Breast epithelium (tissue), 4 donors: ENCODE data around the gene AGAP4. TPM values are rescaled to one million over a fixed set of nuclear protein-coding genes. Genes with fewer than 3 reads are reported as not detected.
"Not testable (repeated sequence)": the region's sequence is repeated elsewhere in the genome, so short reads cannot be mapped to it uniquely, and the experiment has no call there.

Experiments used
- DNase-seq, 2 donors: peaks; one replicate each; pipeline ENCODE4 v3.0.0-alpha.2; 2019; ENCODE audit warnings: low spot score in 2 of 2
- H3K27ac ChIP-seq, 2 donors: fragments of 200-600 bp; sonication (generic) in 1 of 2; one replicate each; pipeline ENCODE4 v1.5.1; 2016 to 2019; ENCODE audit warnings: mild to moderate bottlenecking in 1 of 2
- H3K27me3 ChIP-seq, 2 donors: fragments of 200-600 bp; sonication (generic) in 1 of 2; one replicate each; pipeline versions ENCODE4 v1.5.1 to v1.6.0; 2017 to 2019; ENCODE audit warnings: control low read depth in 1 of 2, mild to moderate bottlenecking in 1 of 2
- H3K36me3 ChIP-seq: fragments of 200-600 bp; one replicate; pipeline ENCODE4 v1.5.1; 2019
- H3K4me1 ChIP-seq, 2 donors: fragments of 200-600 bp; sonication (generic); one replicate each; pipeline ENCODE4 v1.5.1; 2016 to 2019; ENCODE audit warnings: control low read depth in 1 of 2
- H3K4me3 ChIP-seq, 3 donors: fragments of 200-600 bp; sonication (generic); 1 replicate in 2 of 3; 2 replicates in 1 of 3; pipeline ENCODE4 v1.5.1; 2016 to 2019; ENCODE audit warnings: mild to moderate bottlenecking in 3 of 3, moderate library complexity in 2 of 3
- H3K9me3 ChIP-seq, 2 donors: fragments of 200-600 bp; sonication (generic) in 1 of 2; one replicate each; pipeline ENCODE4 v1.5.1; 2016 to 2019; ENCODE audit warnings: control low read depth in 1 of 2
- POLR2A ChIP-seq: fragments of 450-650 bp; IDR thresholded peaks from one replicate; pipeline ENCODE4 v1.6.1; 2016; ENCODE audit warnings: antibody characterized with exemption, mild to moderate bottlenecking, moderate library complexity
- POLR2AphosphoS5 ChIP-seq, 3 donors: sonication (generic); formaldehyde crosslinking; IDR thresholded peaks; one replicate each; pipeline ENCODE4 v1.6.1; 2017; ENCODE audit warnings: antibody characterized with exemption in 3 of 3
- intact Hi-C: fragments of 100-400 bp; cut with DNase I; formaldehyde crosslinking; loops from one replicate; pipeline ENCODE4 v1.15.1; 2023; ENCODE audit warnings: low total_unique reads
- total RNA-seq, 3 donors: library from RNA; depleted of rRNA; stranded (reverse); fragments of >200 nt; gene quantifications; one replicate each; pipeline ENCODE4 v1.1.0, GENCODE V29; 2016
- TF ChIP-seq, protein P1 (sequence below), 3 donors: fragments of 450-650 bp; IDR thresholded peaks; one replicate each; pipeline ENCODE4 v1.5.1; 2016 to 2017; ENCODE audit warnings: antibody characterized with exemption in 3 of 3, mild to moderate bottlenecking in 3 of 3, moderate library complexity in 3 of 3

The AGAP4 gene
- total RNA-seq, 3 donors from 2014 or later, result 13.3 to 32.4 (median 23.9) TPM

DNA sequence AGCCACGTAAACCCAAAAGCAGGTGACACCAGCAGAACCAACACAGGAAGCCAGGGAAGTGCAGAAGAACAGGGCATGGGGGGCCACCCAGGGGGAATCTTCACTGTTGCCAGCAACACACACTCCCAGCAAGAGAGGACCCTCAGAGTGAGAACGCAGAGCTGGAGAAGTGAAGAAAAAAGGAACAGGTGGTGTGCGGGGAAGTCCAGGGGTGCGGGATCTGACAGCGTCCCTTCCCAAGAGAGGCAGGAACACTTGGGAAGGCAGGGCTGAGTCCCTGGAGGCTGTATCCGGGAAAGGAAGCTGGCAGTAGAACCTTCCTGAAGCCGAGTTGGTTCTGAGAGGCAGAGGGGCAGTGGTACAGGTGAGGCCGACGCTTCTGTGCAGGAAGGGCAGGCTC, 27.7 kb downstream of the AGAP4 start:
- Histone ChIP-seq H3K4me3 (no peak overlapping the region), H3K9me3 (peaks cover 0 to 10% of the 10 kb centered on the region in 2 donors), H3K4me1 (no peaks in the 10 kb centered on the region), H3K36me3 (no peaks in the 10 kb centered on the region), H3K27ac (no peak overlapping the region), H3K27me3 (no peaks in the 10 kb centered on the region)
- no peak for TF ChIP-seq POLR2A
- intact Hi-C loops, result no loop called here
- no peak for DNase-seq

DNA sequence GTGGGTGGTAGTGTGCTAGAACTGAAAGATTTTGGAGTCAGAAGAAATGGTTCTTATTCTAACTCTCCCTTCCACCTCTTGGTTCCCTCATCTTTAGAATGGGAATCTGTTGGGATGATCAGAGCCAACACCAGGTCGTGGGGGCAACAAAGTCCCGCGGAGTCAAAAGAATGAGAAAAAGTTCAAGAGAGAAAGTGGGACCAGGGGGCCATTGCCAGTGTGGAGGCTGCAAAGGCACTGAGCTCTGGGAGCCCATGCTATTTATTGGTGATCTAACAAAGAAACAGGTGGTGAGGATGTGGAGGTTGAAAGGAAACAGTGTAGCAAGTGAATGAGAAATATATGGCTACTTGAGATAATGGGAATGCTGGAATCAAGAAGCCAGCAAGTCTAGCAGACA, 29.4 kb downstream of the AGAP4 start:
- Histone ChIP-seq H3K27me3 (no peaks in the 10 kb centered on the region), H3K4me1 (no peaks in the 10 kb centered on the region), H3K4me3 (no peak overlapping the region), H3K27ac (no peak overlapping the region), H3K9me3 (peaks cover 0 to 10% of the 10 kb centered on the region in 2 donors), H3K36me3 (no peaks in the 10 kb centered on the region)
- intact Hi-C loops, result no loop called here
- no peak for DNase-seq
- no peak for TF ChIP-seq POLR2AphosphoS5 (IDR thresholded peaks at IDR 0.05)
- TF ChIP-seq, protein P1, sequence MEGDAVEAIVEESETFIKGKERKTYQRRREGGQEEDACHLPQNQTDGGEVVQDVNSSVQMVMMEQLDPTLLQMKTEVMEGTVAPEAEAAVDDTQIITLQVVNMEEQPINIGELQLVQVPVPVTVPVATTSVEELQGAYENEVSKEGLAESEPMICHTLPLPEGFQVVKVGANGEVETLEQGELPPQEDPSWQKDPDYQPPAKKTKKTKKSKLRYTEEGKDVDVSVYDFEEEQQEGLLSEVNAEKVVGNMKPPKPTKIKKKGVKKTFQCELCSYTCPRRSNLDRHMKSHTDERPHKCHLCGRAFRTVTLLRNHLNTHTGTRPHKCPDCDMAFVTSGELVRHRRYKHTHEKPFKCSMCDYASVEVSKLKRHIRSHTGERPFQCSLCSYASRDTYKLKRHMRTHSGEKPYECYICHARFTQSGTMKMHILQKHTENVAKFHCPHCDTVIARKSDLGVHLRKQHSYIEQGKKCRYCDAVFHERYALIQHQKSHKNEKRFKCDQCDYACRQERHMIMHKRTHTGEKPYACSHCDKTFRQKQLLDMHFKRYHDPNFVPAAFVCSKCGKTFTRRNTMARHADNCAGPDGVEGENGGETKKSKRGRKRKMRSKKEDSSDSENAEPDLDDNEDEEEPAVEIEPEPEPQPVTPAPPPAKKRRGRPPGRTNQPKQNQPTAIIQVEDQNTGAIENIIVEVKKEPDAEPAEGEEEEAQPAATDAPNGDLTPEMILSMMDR (IDR thresholded peaks at IDR 0.05), result no peak
- no peak for TF ChIP-seq POLR2A

DNA sequence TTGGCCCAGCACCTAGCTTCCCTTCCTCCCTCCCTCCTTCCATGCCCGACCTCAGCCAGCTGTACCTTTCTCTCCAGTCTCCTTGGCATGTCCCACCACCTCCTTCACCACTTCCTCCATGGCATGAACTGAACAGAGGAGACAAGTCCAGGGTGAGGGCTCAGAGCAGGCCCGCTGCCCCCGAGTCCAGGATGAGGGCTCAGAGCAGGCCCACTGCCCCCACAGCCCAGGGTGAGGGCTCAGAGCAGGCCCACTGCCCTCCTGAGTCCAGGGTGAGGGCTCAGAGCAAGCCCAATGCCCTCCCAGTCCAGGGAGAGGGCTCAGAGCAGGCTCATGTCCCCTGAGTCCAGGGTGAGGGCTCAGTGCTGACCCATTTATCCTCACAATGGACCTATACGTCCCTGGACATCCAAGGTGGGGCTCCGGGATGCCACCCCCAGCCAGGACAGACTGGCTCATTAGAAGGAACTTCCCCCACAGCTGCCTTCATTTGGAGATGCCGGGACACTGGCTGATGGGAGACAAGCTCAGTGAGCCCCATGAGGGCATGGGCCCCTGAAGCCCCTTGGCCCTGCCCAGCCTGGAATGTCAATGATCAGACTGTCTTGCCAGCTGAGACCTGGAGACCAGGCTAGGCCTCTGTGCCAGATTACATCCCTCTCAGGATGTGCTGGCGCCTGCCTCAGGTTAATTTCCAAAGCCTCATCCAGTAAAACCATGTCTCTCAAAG, 30.0 kb downstream of the AGAP4 start:
- TF ChIP-seq, protein P1 (IDR thresholded peaks at IDR 0.05), result no peak
- TF ChIP-seq POLR2AphosphoS5 (IDR thresholded peaks at IDR 0.05), result no peak
- no peak for TF ChIP-seq POLR2A

DNA sequence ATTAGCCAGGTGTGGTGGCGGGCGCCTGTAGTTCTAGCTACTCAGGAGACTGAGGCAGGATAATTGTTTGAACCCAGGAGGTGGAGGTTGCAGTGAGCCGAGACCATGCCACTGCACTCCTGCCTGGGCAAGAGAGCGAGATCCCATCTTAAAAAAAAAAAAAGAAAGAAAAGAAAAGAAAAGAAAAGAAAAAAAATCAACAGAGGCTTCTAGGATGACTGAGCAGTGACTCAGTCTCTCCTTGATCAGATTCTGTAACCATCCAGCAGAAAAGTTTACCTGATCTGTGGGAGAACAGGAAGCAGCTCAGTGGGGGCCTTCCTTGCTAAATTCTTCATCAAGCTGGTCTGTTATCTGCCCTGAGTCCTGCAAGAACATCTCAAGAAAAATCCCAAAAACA, 33.2 kb downstream of the AGAP4 start:
- H3K27ac ChIP-seq, H3K36me3 ChIP-seq, H3K27me3 ChIP-seq, DNase-seq, H3K4me1 ChIP-seq, H3K4me3 ChIP-seq, intact Hi-C loops: not testable (repeated sequence)
- peaks cover 0 to 10% of the 10 kb centered on the region in 2 donors for H3K9me3 ChIP-seq

More for the DNA sequence above, 30.0 kb downstream of the AGAP4 start:
- peaks cover 0 to 10% of the 10 kb centered on the region in 2 donors for H3K9me3 ChIP-seq
- no peaks in the 10 kb centered on the region for H3K36me3 ChIP-seq
- no peak overlapping the region for H3K4me3 ChIP-seq
- intact Hi-C loops, result no loop called here
- H3K4me1 ChIP-seq, result no peaks in the 10 kb centered on the region
- no peak for DNase-seq
- H3K27ac ChIP-seq, result no peak overlapping the region
- H3K27me3 ChIP-seq, result no peaks in the 10 kb centered on the region

DNA sequence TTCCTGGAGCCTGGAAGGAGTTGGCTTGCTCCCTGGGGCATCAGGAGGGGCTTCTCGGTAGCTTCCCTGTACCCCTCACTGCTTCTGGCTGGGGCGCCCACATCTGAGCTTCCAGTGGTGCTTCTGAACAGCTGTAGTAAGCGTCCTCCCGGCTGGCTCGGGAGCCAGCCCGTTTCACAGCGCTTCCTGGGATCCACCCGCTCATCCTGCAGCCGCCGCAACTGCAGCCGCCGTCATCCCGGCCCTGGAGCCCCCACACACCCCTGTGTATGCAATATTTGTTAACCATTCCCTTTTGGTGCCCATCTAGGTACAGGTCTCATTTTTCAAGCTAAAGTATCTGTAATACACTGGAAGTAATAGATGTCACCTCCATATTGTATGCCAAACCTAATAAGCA, 34.3 kb downstream of the AGAP4 start:
- DNase-seq, H3K9me3 ChIP-seq, H3K4me3 ChIP-seq, H3K4me1 ChIP-seq, H3K27me3 ChIP-seq, intact Hi-C loops, H3K27ac ChIP-seq, H3K36me3 ChIP-seq: not testable (repeated sequence)

DNA sequence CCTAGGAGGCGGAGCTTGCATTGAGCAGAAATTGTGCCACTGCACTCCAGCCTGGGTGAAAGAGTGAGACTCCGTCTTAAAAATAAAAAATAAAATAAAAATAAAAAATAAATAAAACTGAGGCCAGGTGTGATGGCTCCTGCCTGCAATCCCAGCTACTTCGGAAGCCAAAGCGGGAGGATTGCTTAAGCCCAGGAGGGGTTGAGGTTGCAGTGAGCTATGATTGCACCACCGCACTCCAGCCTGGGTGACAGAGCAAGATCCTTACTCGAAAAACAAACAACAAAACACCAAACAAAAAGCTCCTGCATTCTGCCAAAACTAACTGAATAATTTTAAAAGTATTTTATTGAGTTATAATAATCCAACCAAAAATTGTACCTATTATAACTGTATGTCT, 36.2 kb downstream of the AGAP4 start:
- TF ChIP-seq POLR2AphosphoS5 (IDR thresholded peaks at IDR 0.05), result no peak
- TF ChIP-seq, protein P1 (IDR thresholded peaks at IDR 0.05), result no peak
- no peak for TF ChIP-seq POLR2A
- no peaks in the 10 kb centered on the region for H3K27me3 ChIP-seq
- H3K36me3 ChIP-seq, result no peaks in the 10 kb centered on the region
- no peaks in the 10 kb centered on the region for H3K9me3 ChIP-seq
- H3K4me3 ChIP-seq, result no peak overlapping the region
- H3K27ac ChIP-seq, result no peak overlapping the region
- no peaks in the 10 kb centered on the region for H3K4me1 ChIP-seq
- intact Hi-C loops, result no loop called here
- no peak for DNase-seq
